Fibroblast of skin of scalp (primary cell): Measurements from ENCODE around the gene ZDHHC24.
A peak's percentile ranks its signal among the peaks of the same experiment; 100 is the strongest.
"Not testable (repeated sequence)": the region's sequence is repeated elsewhere in the genome, so short reads cannot be mapped to it uniquely, and the experiment has no call there.

Experiments
- DNase-seq: peaks from one replicate; pipeline ENCODE4 v3.0.0-alpha.2; 2013

Gene ZDHHC24

DNA sequence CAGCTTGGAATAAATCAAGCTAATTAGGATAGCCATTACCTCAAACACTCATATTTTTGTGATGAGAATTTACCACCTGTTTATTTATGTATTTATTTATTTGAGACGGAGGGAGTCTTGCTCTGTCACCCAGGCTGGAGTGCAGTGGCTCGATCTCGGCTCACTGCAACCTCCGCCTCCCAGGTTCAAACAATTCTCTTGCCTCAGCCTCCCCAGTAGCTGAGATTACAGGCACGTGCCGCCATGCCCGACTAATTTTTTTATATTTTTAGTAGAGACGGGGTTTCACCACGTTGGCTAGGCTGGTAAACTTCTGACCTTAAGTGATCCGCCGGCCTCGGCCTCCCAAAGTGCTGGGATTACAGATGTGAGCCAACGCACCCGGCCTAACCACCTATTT is 896 bp downstream of the ZDHHC24 start:
- not testable (repeated sequence) for DNase-seq

DNA sequence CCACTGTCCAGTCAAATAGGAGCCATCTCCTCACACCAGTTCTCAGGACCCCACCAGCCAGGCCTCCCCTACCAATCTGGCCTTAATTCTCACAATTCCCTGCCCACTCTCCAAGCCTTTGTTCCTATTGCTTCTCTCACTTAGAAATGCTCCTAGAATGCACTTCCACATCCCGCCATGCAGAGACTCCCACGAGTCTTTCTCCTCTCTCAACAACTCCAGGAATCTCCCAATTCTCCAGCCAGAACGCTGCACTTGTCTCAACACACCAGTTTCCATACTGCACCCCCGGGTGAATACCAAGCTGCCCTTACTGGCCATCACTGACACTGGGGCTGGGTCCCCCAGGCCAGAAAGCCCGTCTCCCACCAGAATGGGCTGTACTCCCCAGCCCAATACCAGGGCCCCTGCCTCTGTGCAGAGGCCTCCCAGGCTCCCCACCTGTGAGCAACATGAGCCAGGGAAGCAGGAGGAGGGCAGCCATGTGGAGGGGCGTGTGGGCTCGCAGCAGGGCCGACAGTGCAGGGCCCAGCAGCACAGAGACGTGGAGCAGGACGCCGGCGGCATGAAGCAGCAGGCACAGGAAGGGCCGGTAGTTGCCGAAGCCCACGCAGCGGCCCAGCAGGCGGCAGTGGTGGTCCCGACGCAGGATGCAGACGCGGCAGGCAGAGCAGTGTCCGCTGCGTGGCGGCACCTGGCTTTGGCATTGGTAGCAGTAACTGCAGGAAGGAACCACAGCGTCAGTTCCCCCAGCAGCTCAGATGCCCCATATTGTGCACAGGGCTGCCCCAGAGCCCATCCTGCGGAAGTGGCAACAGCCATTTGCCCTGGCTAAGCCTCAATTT is 2.4 kb downstream of the ZDHHC24 start:
- DNase-seq, result peak; percentile 35

DNA sequence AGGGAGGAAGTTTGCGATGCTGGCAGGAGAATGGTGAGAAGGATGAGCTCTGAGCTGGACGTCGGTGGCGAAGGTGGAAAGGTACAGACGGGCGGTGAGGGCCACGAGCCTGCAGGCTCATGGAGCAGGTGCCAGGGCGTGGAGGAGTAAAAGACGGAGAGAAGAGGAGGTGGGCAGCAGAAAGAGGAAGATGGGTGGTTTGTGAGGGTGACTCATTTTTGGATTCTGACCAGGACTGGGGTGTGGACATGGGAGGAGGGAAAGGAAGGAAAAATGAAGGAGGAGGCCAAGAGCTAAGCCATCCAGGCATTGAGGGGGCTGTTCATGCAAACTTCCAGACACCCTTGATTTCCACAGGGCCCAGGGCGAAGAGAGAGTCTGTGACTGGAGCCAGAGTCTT is 3.5 kb downstream of the ZDHHC24 start:
- DNase-seq, result no peak

DNA sequence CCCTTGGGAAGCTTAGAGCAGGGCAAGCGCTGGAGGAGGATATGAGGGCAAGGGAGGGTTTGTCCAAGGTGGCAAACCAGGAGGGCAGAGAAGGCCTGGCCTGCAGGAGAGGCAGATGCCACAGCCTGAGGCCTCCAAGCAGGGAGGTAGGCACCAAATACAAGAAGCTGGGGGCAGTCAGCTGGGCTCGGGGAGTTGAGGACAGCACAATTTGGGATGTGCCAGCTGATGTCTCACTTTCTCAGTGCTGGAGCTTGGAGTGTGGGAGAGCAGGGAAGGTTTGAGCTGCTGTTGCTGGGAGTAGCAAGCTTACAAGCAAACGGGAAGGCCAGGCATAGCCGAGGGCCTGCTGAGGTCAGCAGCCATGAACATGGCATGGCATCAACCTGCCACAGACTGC is 4.0 kb downstream of the ZDHHC24 start:
- no peak for DNase-seq

DNA sequence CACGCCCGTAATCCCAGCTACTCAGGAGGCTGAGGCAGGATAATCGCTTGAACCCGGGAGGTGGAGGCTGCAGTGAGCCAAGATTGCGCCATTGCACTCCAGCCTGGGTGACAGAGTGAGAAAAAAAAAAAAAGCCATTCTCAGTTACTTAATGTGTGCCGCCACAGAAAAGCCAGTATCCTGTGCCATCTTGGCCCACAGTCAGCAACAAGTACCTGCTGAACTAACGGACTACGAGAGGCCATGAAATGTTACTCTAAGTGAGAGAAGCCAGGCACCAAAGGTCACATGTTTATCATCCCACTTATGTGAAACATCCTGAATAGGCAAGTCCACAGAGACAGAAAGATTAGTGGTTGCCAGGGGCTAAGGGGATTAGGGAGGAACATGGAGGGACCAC is 5.2 kb downstream of the ZDHHC24 start:
- DNase-seq, result not testable (repeated sequence)

DNA sequence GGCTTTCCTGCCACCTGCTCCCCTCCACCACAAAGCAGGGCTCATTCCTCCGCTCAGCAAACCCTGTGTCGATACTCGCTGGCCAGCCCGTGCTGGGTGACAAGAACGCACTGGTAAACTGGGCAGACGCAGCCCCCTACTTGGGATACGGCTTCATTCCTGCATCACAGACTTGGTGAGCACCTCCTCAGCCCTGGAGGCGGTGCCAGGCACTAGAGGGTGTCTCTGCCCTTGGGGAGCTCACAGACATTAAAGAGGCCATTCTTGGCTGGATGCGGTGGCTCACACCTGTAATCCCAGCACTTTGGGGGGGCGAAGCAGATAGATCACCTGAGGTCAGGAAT is 6.0 kb downstream of the ZDHHC24 start:
- DNase-seq, result no peak

DNA sequence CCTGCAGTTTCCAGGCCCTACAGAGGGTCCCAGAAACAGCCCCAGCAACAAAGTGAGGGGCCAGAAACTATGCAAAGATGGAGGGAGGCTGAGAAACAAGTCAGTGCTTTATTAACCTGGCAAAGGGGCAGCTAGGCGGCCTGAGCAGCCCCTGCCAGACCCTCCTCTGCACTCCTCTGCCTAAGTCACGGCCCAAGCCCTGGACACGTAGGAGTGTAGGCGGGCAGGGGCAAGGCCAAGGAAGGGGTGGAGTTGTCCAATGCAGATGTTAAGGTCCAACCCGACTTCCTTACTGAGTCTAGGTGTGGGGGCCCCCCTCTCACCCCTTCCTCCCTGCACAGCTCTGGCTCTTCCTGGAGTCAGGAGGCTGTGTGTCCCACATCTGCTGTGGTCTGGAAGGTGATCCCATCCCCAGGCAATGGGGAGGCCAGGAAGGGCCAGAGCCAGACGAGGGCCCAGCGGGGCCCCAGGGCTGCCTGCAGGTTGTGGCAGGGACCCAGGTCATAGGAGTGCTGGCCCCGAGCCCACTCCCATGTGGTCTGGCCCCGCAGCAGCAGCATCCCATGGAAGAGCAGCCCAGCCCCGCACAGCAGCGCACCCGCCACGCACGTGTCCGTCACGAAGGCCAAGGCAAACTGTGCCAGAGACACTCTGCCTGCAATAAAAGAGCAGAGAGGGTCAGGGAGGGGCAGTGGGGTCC is 6.5 kb downstream of the ZDHHC24 start:
- no peak for DNase-seq

DNA sequence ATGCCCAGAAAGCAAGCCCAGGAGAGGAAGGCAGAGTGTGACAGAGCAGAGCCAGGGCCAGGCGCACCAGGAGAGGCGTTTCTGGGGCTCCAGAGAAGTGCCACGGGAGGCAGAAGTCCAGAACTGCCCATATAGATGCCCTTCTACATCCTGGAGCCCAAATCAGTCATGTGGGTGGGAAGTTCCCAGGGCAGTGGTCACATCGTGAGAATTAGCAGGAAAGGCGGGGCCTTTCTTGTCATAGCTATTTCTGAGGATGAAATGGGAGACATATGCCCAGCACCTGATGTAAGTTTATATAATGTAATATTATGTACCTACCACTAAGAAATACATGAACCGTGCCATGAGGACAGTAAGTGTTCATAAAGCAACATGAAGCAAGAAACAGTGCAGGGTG is 13.1 kb downstream of the ZDHHC24 start:
- no peak for DNase-seq

DNA sequence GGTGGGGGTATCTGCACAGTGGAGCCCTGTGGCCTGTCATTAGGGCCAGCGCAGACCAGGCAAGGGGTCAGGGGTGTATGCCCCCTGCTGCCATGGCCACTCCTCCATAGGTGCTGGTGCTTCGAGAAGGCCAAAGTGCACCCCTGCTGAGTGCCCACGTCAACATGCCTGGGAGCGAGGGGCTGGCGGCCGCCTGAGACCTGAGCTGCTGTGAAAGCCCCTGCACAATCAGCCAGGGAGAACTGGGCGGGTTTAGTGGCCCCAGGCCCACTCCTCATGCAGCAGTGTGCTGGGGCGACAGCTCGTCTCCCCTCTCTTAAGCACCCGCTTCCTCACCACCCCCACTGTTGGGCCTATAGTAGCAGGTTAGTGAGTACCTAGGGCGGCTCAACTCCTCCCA is 14.0 kb downstream of the ZDHHC24 start:
- DNase-seq, result no peak

DNA sequence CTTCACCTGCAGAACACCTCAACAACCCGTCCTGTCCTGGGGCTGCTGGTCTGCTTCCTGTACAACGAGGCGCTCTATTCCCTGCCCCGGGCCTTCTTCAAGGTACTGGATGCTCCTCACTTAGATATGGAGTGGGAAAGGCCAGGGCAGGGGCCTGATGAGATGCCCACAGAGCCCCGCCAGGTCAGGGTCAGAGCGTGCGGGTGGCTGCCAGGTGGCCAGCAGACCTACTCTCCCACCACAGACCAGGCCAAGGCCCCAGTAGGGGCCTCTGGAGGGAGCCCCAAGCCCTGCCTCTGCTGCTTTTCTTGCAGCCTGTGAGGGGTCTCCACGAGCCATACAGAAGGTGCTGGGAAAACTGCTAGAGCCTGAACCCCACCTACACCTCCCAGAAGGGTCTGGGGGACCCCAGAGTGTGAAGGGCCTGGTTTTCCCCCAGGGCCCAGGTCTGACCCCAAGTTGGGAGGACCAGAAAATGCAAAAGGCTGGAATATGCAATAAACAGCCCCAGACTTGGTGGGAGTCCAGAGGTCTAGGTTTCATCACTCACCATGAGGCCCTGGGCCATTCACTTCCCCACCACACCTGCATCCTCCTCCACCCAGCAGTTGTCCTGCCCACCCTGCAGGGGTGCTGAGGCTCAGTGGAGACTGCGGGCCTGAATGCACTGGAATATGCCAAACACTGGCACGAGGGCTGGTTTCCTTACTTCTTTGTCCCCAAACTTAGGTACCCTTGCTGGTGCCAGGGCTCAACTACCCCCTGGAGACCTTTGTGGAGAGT is 14.7 kb downstream of the ZDHHC24 start:
- no peak for DNase-seq

DNA sequence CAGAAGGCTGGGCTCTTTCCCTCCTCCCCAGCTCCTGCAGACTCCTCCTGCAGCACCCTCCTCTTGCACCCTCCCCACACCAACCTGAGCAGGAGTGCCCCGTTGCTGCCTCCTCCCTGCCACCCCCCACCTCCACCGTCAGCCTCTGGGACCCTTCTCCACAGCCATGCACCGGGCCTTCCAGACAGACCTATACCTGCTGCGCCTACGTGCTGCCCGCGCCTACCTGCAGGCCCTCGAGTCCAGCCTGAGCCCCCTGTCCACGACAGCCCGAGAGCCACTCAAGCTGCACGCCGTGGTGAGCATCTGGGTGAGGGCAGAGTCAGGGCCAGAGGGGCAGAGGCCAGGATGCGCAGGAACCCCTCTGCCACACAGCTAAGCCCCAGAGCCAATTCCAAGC is 16.2 kb downstream of the ZDHHC24 start:
- no peak for DNase-seq

DNA sequence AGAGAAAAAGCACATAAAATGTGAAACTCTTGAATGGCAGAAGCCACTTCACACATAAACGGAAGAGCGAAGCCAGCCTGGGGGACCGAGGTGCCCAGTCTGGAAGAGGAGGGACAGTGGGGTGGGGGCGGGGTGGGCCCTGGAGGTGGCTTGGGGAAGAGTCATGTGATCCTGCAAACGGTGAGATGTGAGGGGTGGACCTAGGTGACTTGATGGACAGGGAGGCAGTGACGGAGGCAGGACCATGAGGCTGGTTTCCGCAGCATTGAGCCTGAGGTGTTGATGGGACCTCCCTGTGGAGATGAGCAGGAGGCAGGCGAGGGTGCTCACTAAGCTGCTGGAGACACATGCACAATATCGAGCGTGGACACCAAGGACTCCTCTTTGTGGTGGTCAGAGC is 16.8 kb downstream of the ZDHHC24 start:
- DNase-seq, result no peak

DNA sequence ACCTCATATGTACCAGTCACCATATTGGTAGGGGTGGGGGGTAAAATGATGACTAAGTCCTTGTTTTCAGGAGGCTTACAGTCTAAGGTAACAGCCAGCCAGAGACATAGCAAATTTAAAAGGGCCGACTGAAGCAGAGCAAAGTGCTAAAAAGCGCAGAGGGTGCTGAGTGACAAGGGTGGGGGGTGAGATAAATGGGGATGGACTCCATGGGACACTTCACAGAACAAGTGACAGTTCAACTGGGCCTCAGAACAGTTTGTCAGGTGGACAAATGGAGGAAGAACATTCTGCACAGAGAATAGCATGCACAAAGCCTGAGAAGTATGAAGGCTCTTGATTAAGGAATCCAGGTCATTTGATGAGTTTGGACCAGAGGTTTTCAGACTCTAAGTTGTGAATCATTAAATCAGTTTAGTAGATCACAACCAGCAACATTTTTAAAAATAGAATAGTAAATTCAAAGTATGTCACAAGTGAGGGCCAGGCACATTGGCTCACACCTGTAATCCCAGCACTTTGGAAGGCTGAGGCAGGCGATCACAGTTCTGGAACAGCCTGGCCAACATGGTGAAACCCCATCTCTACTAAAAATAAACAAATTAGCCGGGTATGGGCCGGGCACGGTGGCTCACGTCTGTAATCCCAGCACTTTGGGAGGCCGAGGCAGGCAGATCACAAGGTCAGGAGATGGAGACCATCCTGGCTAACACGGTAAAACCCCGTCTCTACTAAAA is 21.4 kb downstream of the ZDHHC24 start:
- DNase-seq, result no peak

DNA sequence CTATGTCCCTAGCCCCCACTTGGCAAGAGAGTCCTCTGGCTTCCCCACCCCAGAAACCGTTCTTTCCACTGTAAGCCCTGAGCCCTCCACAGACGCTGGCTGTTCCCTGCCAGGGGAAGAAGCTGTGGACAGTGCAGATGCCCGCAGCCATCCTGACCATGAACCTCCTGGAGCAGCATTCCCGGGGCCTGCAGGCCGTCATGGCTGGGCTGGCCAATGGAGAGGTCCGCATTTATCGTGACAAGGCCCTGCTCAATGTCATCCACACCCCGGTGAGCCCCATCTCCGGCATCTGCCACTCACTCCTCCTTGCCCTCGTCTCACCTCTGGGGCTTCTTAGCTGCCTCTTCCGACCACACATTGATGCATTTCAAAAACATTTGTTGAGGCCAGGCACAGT is 22.2 kb downstream of the ZDHHC24 start:
- no peak for DNase-seq

DNA sequence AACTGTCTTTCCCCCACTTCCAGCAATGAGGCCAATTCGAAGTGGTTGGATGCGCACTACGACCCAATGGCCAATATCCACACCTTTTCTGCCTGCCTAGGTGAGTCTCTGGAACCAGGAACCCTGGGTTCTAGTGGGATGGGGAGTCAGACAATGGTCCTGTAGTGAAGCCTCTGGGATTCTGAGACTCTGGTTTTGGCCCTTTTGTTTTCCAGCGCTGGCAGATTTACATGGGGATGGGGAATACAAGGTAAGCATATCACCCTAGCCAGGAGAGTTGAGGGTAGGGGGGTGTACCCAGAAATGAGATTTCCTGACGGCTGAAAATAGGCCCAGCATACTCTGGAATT is 34.9 kb downstream of the ZDHHC24 start:
- no peak for DNase-seq

DNA sequence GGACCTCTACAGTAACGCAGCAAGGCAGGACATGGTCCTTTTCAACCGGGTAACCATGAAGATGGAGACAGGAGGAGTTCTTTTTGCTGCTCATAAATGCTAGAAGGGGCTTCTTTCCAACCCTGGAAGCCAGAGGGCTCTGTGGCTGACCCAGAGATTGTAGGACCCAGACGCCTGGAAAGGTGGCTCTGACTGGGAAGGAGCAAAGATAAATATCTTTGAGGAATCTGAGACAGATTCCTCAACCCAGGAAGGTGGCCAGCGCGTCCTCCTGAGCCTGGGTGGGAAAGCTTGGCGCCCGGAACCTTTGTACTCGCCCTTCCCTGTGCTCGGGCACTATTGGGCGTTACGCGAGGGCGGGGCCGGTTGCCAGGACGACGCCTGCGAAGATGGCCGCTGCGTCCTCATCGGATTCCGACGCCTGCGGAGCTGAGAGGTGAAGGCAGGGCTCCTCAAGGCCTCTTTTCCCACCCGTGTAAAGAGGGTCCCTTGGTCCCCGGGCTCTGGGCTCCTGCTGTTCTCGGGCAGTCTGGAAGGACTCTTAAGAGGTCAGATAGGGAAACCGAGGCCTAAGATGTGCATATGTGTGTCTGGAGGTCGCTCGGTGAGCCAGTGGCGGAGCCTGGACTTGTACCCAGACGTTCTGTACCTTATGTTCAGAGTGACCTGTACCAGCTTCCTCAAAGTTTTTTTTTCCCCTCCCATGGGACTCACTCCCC is 35.4 kb downstream of the ZDHHC24 start, which contains the start of gene BBS1:
TSS of gene BBS1 (plus strand) at position 365 of the 719 bp plus-strand sequence. CDS start at position 390, 25 bp downstream.
- DNase-seq, result peak; percentile 79

DNA sequence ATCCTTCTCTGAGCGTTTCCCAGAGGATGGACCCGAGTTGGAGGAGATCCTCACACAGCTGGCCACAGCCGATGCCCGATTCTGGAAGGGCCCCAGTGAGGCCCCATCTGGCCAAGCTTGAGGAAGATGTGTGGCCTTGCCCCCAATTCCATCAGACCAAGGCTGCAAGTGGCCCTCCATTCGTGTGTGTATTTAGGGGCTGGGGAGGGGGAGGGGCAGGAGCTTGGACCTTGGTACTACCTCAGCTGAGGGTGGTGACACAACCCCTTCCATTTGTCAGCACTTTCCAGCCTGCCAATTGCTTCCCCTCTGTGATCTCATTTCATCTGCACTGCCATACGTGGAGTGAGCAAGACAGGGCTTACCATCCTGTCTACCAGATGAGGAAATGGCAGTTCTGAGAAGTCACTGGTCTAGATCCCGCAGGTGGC is 36.7 kb downstream of the ZDHHC24 start:
- no peak for DNase-seq

DNA sequence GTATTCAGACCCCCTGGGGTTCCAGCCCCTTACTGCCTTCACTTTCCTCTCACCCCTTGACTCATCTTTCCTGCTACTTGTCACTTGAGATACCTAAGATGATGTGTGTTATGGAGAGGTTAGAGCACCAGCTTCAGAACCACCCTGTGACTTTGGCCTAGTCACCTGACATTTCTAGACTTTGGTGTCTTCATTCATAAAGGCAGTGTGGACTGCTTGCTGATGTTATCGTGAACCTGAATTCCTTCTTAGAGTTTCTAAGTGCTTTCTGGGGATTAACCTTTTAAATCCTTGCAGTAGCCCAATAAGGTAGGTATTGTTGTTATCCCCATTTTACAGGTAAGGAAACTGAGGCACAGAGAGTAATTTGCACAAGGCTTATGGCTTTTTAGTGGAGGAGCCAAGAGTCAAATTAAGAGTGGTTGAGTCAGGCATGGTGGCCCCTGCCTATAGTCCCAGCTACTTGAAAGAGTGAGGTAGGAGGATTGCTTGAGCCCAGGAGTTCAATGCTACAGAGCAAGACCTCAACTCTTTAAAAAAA is 40.5 kb downstream of the ZDHHC24 start:
- no peak for DNase-seq

DNA sequence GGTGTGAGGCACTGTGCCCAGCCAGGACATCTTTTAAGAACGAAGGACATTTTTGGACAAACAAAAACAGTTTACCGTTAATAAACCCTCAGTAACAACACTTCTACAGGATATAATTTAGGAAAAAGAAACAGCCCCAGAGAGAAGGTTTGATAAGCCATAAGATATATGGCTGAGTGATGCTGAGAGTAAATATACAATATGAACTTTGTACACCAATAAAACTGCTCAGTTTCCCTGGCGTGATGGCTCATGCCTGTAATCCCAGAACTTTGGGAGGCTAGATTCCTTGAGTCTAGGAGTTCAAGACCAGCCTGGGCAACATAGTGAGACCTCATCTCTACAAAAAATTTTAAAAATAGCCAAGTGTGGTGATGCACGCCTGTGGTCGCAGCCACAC is 47.3 kb downstream of the ZDHHC24 start:
- no peak for DNase-seq

DNA sequence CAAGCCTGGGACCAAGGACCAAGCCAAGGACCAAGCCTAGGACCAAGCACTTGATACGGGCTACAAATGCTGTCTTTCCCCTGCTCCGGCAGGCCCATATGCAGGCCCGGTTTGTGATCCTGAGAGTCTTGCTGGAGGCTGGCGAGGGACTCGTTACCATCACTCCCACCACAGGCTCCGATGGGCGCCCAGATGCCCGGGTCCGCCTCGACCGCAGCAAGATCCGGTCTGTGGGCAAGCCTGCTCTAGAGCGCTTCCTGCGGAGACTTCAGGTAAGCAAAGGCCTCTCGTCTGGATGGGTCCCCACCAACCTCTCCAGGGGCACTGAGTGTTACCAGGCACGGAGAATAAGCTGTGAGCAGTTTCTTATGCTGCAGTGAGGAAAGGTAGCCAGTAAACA is 48.6 kb downstream of the ZDHHC24 start:
- no peak for DNase-seq

DNA sequence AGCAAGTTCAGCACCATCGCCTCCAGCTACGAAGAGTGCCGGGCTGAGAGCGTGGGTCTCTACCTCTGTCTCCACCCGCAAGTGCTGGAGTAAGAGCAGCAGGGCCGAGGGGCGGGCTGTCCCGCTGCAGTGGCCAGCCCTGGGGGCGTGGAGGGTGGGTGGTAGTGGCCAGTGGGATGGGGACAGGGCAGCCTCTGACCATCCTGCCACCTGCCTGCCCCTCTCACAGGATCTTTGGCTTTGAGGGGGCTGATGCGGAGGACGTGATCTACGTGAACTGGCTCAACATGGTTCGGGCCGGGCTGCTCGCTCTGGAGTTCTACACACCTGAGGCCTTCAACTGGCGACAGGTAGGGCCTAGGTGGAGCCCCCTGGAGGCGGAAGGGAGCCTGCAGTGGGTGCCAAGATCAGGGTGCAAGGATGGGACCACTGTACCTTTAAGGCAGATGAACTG is 50.4 kb downstream of the ZDHHC24 start:
- DNase-seq, result no peak

DNA sequence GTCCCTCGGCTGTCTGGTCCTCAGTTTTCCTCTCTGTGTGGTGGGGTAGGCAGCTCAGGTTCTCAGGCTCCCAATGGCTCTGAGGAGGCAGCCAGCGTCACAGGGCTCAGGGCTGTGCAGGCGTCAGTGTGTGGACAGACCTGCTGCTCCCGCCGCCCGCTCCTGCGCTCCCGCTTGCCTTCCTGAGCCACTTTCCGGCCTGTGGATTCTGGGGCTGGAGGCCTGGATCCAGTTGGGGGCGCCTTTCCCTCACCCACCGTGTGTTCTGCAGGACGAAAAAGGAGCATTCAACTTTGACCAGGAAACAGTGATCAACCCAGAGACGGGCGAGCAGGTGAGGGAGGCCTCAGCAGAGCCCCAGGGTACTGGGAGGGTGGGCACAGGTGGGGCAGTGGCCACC is 50.9 kb downstream of the ZDHHC24 start:
- no peak for DNase-seq
